Myocyte (in vitro differentiated cells): Measurements from ENCODE around the gene ZNF516. TPM values are rescaled to one million over a fixed set of nuclear protein-coding genes. Genes with fewer than 3 reads are reported as not detected.
A peak's percentile ranks its signal among the peaks of the same experiment; 100 is the strongest.

ENCODE experiments used
- DNase-seq: peaks from one replicate; pipeline ENCODE4 v3.0.0-alpha.2; 2012; ENCODE audit warnings: low read depth
- total RNA-seq: library from RNA; depleted of rRNA; stranded (reverse); fragments of >200 nt; gene quantifications from 2 replicates; pipeline ENCODE4 v1.2.3, GENCODE V29; 2014

ZNF516 gene
- total RNA-seq, 1 donor from 2014 or later, result 11.3 TPM

DNA sequence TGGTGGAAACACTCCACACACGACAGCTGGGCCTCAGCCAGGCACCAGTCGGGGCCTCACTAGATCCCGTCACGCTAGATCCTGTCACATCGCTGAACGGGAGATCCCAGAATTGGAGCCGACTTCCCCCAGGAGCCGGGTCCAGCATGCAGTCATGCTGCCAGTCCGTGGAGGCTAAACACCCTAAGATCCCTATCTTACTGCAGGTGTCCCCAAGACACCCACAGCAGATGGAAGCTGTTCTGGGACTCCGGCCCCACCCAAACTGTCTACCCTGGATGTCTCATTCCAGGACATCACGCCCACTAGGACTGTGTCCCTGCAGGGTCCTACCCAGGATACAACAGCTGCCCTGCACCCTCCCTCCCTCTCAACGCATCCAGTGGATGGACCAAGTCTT is 23.4 kb downstream of the ZNF516 start:
- no peak for DNase-seq

DNA sequence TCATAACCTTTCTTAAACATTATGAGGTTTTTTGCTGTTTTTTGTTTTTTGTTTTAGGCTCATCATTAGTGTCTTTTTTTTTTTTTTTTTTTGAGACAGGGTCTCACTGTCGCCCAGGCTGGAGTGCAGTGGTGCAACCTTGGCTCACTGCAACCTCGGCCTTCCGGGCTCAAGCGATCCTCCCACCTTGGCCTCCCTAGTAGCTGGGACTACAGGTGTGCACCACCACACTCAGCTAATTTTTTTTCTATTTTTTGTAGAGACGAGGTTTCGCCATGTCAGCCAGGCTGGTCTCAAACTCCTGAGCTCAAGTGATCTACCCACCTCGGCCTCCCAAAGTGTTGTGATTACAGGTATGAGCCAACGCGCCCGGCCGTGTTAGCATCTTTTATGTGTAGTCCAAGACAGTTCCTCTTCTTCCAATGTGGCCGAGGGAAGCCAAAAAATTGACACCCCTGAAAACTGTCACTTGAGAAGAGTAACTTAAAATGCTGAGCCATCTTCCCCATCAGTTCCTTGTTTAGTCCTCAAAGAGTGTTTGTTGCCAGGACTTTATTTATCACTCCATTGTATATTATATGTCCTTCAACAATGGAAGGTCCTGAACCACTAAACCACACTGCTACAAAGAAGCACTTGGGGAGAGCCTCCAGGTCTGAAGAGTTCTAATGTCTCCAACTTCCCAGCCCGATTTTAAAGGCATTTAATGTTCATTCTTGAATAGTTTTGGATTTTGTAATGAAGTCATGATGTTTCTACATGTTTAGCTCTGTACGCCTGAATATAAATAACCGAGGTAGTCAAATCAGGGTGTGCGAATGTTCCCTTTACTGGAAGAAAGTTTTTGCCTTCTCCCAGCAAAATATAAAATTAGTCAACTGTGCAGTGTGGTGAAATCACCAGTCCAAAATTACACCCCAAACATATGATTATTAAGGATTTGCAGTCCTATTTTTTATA is 26.4 kb downstream of the ZNF516 start:
- no peak for DNase-seq

DNA sequence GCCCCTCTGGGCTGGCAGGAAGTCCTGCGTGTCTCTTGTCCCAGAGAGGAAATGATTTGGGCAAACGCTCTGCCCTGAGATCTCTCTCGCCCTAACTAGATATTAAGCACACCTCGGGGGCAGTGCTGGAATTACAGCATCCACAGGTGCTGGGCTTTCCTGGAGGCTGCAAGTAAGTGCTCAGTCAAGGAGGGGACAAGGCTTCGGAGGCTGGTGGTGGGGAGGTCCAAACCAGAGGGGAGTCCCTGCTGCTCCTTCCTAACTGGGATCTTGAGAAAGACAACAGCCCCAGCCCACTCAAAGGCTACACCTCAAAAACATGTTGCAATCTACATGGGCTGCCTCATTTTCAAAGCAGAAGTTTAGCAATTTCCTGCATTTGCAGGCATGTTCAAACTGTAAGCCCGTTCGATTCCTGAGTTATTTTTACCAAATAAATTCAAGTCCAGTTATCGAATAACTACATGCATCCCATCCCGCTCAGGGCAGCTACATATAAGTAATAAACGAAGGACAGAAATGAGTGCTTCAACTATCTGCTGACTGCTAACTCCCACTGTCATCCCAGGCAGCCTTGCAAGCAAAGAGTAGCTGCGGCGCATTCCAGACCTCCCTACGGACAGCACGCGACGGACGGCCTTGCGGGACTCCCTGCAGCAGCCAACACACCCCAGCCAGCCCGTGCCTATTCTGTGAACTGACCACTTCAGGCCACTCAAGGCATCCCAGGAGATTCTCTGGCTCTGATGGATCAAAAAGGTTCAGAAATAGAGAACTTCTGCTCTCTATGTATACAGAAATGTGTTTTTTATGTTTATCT is 27.5 kb downstream of the ZNF516 start:
- no peak for DNase-seq

- no peak for DNase-seq
These were observed 28.5 kb downstream of the ZNF516 start for GRCh38 chr18:76466410-76466991.

DNA sequence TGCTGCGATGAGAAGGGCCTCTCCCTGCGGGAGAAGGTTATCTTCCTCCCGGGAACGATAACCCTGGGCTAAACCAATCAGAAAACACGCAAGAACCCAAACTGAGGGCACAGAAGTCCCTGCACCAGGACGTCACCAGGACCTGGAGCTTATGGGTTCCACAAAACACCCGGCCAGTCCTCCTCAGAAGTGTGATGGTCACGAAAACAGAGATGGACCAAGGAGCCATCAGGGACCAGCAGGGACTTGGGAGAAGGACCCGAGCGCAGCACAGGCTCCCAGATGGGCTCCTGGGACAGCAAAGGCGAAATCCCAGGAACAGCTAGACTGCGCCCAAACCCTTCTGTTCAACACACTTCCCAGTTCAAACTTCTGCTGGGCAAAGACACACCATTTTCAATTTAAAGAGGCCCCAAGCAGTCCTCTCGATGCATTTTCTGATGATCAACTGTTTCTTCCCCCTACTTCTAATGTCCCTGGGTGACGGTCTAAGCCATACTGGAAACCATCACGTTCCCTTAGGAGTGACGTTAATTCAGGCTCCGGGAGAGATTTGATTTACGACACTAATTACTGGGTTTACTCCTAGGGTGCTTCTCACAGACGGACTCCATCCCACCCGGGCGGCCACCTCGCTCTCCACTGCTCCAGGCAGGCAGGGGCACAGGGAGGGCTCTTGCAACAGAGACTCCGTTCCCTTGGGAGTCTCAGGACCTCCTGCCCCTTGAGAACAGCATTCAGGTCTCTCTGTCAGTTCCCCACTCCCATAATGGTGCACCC is 29.2 kb downstream of the ZNF516 start:
- no peak for DNase-seq

- DNase-seq, result no peak
These were observed 30.5 kb downstream of the ZNF516 start for GRCh38 chr18:76464281-76465259.

DNA sequence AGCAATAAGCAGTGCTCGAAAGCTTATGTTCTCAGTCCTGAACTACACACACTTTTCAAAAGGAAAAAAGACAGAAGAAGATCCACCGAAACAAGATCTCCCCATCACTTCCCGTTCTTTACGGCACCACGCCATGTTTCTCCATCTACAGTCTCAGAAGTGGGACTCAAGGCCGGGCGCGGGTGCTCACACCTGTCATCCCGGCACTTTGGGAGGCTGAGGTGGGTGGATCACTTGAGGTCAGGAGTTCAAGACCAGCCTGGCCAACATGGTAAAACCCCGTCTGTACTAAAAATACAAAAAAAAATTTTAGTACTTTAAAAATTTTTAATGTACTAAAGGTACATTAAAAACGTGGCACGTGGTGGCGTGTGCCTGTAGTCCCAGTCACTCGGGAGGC is 31.2 kb downstream of the ZNF516 start:
- no peak for DNase-seq

- DNase-seq, result no peak
These were observed 31.7 kb downstream of the ZNF516 start for GRCh38 chr18:76463358-76463757.

DNA sequence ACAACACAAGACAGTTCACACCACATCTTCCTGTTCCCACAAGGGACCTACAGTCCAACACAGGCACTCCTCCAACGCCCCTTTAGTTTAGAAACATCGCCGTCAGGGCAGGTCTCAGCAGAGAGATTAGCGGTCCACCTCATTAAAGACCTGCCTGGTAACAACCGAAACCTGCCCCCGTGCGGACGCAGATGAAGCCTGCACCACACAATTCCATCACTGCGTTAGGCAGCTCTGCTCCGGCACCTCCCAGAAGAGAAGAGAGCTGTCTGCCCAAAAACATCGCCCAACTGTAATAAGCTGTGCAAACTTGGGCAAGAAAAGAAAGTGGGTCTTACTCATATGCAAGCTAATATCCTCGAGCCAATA is 32.7 kb downstream of the ZNF516 start:
- no peak for DNase-seq

DNA sequence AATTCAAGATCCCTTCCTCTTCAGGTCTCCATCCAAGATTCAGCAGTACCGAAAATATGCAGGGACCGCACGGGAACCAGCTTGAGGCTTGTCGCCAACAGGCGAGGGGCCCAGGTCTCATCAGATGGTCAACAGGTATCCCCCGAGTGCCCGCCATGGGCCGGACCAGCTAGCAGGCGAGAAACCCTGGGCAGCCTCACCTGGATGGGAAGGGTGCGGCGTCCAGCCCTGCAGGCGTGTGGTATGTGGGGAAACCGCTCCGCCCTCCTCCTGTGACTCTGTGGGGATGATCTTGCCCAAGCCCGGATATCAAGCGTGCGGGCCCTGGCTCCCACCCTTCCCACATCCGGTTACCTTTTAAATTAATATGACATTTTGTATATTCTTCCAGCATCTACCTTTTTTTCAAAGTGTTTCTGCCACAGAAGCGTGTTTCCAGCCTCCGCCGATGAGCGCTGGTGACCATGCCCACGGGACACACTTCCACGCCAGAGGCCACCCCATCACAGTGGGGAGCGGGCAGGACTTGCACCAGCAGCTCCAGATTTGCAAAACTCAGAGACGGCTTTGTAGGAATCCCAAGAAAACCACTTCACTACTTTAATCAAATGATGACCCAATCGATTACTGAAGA is 33.2 kb downstream of the ZNF516 start:
- no peak for DNase-seq

- no peak for DNase-seq
These were observed 33.9 kb downstream of the ZNF516 start for GRCh38 chr18:76461148-76461547.

DNA sequence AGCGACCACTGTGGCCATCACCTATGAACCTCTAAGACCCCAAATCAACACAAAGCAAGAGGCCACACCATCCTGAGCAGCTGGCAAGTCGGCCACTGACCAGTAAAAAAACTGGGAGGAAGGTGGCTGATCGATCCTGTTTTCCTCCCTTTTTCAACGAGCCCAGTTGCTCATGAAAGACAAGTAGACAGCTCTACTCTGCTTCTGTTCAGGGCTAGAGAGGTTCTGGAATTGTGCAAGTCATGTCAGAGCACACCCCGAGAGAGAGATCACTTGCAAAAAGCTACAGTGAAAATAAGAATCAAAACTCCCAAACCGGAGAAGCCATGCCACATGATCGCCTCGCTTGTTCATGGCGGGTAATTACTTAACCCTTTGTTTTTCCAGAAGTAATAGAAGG is 34.6 kb downstream of the ZNF516 start:
- DNase-seq, result no peak

- DNase-seq, result peak; percentile 95
These were observed 35.2 kb downstream of the ZNF516 start for GRCh38 chr18:76459687-76460350.

GRCh38 chr18:76459312-76459686 is 35.7 kb downstream of the ZNF516 start:
- no peak for DNase-seq

- DNase-seq, result no peak
These were observed 36.3 kb downstream of the ZNF516 start for GRCh38 chr18:76458522-76459311.

DNA sequence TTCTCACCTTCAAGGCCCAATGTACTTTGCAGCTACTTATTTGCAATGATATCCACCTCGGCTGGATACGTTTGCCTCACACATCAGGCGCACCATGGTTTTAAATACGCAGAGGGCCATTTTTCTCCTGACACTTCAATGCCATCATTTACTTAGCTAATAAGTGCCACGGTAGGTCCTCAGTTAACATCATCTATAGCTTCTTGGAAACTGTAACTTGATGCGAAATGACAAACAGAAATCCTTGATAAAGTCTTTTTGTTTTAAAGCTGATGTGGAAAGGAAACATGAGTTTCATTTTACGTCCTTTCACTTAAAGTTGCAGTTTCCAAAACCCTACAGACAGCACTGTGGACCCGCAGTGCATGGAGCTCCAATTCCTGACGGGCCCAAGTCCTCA is 37.1 kb downstream of the ZNF516 start:
- no peak for DNase-seq

DNA sequence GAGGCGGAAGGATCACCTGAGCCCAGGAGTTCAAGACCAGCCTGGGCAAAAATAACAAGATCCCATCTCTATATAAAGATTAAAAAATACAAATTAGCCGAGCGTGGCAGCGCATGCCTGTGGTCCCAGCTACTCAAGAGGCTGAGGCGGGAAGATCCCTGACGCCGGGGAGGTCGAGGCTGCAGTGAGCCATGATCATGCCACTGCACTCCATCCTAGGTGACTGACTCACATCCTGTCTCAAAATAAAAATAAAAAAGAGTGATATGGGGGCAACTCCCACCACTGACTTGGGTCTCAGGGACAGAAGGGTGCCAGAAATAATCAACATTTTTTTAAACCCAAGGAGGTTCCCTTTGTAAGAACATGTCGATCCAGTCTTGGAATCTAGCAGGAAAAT is 37.6 kb downstream of the ZNF516 start:
- no peak for DNase-seq

DNA sequence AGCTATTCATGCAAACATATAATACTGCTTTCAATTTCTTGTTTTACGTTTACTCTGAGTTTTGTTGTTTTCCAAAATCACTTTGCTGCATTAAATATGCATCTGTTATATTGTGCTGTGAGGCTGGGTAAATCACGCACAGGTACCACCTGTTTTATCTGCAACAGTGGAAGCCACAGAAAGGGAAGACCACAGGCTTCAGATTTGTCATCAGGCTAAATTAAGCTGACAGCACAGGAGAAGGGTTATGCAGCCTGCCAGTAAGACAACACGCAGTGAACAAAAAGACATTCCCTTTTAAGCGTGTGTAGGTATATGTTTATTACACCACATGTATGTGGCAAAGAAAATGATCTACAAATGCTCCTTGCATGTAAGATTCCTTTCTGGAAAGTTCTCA is 38.2 kb downstream of the ZNF516 start:
- peak; percentile 88 for DNase-seq
